HuH-7 (cell line): Measurements from ENCODE around the gene LEMD3.
"Not testable (repeated sequence)": the region's sequence is repeated elsewhere in the genome, so short reads cannot be mapped to it uniquely, and the experiment has no call there.

Experiments used
- DNase-seq: peaks from one replicate; pipeline ENCODE4 v3.0.0; 2011; ENCODE audit warnings: low spot score

LEMD3 gene

GRCh38 chr12:65279369-65280112 is 110.2 kb downstream of the LEMD3 start:
- no peak for DNase-seq

- no peak for DNase-seq
Observed at GRCh38 chr12:65280306-65280705, 110.9 kb downstream of the LEMD3 start.

GRCh38 chr12:65282840-65283239 is 113.5 kb downstream of the LEMD3 start:
- DNase-seq: no peak

DNA sequence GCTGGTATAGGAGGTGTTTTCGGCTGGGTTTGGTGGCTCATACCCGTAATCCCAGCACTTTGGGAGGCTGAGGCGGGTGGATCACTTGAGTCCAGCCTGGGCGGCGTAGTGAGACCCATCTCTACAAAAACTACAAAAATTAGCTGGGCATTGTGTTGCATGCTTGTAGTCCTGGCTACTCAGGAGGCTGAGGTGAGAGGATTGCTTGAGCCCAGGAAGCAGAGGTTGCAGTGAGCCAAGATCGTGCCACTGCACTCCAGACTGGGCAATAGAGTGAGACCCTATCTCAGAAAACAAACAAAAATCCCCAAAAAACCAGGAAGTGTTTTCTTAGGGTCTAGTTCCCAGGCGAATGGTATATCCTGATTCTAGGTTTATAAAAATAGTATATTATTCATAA is 116.1 kb downstream of the LEMD3 start:
- DNase-seq: not testable (repeated sequence)

- no peak for DNase-seq
Observed at GRCh38 chr12:65287426-65287825, 118.0 kb downstream of the LEMD3 start.

- no peak for DNase-seq
Observed at GRCh38 chr12:65292241-65292640, 122.9 kb downstream of the LEMD3 start.

- no peak for DNase-seq
Observed at GRCh38 chr12:65293735-65294134, 124.4 kb downstream of the LEMD3 start.

GRCh38 chr12:65294641-65295262 is 125.4 kb downstream of the LEMD3 start:
- DNase-seq: no peak

- DNase-seq: no peak
Observed at GRCh38 chr12:65296508-65297265, 127.3 kb downstream of the LEMD3 start.
